ENCODE results near the gene RUFY2.
"Not testable (repeated sequence)": the region's sequence is repeated elsewhere in the genome, so short reads cannot be mapped to it uniquely, and the experiment has no call there.

The RUFY2 gene

DNA sequence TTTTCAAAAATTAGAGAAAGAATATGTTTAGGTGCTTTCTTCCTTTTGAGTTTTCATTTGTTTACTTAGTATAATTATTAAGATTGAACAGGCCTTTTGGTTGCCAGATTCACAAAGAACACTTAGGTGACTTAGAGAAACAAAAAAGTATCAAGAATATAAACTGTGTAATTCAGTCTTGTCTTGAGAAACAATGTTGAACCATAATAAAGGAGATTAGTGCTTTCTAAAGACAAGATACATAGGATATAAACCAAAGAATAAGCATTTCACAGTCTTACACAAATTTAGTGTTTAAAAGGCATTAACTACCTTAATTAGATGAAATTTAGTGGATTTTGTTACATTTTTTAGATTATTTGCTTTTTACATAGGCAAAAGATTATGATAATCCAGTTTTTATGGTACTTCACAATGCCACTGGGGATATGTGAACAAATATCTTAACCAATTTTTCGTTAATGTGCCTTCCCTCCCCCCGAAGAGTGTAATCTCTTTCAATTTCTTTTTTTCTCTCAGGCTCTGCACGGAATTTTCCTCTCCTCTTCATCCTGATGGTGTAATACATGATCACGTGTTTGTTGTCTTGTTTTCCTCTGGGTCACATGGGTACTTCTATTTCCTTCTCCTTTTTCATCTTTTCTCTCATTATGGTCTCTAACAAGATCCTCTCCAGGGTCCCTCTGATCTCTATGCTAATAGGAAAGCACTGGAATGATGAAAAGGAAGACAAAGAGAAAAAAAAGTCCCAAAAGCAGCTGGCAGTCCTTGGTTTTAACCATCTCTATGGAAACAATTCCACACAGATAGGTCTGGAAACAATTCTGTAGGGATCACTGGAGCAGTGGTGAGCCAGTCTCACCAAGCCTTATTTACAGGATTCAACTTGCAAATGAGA lies 78.9 kb downstream of the RUFY2 start:
- DNase-seq (ENCODE audit: low spot score): peak; percentile 19

DNA sequence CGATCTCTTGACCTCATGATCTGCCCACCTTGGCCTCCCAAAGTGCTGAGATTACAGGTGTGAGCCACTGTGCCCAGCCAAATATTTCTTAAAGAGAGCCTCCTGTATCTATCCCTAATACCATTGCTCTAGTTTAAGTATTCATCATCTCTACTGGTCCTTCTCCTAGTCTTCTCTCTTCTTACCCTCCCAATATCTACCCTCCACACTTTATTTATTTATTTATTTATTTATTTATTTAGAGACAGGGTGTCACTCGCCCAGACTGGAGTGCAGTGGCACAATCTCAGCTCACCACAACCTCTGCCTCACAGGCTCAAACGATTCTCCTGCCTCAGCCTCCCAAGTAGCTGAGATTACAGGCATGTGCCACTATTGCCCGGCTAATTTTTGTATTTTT lies 82.7 kb downstream of the RUFY2 start:
- not testable (repeated sequence) for DNase-seq (ENCODE audit: low spot score)

DNA sequence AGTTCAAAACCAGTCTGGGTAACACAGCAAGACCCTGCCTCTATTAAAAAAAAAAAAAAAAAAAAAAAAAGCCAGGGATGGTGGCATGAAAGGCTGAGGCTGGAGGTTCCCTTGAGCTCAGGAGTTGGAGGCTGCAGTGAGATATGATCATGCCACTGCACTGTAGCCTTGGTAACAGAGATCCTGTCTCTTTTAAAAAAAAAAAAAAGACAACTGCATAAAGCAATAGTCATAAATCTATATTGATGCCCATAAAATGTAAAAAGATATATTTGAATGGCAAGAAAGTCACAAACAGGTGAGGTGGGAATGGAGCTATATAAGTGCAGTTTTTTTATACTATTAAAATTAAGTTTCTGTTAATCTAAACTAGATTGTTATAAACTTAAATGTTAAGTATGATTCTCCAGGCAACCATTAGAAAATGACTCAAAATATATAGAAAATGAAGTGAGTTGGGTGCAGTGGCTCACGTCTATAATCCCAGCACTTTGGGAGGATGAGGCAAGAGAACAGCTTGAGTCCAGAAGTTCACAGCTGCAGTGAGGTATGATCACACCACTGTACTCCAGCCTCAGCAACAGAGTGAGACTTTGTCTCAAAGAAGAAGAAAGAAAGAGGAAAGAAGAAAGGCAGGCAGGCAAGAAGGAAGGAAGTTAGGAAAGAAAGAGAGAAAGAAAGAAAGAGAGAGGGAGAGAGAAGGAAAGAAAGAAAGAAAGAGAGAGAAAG lies 88.6 kb downstream of the RUFY2 start:
- DNase-seq (ENCODE audit: low spot score): no peak

DNA sequence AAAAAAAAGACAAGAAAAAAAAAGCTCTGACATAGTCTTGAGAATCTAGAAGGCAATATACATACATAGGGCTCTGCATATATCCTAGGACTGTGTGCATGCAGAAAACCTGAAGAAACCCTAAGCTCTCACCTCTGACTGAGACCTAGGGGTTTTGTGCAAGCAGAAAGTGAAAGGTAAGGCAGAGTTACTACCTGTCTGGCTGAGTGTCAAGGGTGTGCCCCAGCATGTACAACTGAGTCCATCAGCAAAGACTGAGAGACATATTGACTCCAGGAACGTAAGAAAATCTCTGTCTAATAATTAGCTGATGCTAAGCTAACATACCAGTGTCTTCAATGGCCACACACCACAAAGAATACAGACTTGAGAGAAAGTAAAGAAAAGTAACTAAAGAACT lies 91.5 kb downstream of the RUFY2 start:
- no peak for DNase-seq (ENCODE audit: low spot score)

DNA sequence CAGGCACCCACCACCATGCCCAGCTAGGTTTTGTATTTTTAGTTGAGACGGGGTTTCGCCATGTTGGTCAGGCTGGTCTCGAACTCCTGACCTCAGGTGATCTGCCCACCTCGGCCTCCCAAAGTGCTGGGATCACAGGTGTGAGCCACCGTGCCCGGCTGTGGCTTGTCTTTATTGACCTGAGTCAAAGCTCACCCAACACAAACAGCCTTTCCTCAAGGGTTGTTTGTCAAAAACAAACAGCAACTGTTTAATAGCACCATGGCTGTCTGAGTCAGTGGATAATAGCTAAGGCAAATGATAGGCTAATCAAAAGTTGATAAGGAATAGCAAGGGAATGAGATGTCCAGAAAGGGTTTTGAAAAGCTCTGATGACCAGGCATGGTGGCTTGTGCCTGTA lies 92.1 kb downstream of the RUFY2 start:
- not testable (repeated sequence) for DNase-seq (ENCODE audit: low spot score)

DNA sequence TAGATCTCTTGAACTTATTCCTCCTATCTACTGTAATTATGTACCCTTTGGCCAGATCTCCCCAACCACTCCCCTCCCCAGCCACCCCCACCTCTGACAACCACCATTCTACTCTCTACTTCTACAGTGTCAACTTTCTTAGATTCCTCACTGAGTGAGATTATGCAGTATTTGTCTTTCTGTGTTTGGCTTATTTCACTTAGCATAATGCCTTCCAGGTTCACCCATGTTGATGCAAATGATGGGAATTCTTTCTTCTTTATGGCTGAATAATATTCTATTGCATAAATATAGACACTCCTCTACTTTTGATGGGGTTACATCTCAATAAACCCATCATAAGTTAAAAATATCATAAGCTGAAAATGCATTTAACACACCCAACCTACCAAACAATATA lies 96.5 kb downstream of the RUFY2 start:
- DNase-seq (ENCODE audit: low spot score): no peak

DNA sequence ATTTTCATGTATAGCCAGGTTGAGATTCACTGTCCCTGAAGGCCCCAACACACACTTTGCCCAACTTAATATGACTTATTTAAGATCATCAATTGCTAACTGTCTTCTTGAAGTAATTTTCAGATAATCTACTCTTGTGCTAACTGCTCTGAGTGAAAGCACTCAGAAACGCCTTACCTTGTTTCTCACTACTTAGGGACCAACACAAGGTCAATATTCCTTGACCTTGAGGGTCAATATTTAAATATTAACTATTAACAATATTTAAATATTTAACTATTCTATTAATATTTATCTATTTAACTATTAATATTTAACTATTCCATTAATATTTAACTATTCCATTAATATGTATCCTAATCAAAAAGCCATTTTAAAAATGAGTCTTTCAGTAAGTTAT lies 101.2 kb downstream of the RUFY2 start:
- no peak for DNase-seq (ENCODE audit: low spot score)

DNA sequence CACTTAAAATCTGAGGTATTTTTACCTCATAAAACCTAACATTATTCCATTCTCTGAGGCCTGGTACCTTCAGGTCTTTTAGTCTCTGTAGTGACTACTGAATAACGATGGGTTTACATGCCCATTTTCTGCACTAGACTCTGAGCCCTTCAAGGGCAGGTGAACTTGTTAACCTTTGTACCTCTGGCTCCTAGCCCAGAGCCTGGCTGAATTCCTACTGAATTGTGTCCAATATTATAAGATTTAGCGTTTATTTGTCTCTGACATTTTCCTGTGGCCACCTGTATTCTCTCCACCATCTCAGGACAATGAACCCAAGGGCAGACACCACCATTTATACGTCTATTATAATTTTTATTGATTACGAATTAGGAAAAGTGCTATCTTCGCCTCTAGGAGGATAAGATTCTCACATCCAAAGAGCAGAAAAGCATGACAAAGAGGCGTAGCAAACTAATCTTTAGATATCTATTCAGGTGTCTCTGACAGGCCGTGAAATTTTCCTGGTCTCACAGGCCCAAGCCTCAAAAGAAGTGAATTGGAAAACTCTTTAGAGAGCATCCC lies 103.1 kb downstream of the RUFY2 start:
- no peak for DNase-seq (ENCODE audit: low spot score)

DNA sequence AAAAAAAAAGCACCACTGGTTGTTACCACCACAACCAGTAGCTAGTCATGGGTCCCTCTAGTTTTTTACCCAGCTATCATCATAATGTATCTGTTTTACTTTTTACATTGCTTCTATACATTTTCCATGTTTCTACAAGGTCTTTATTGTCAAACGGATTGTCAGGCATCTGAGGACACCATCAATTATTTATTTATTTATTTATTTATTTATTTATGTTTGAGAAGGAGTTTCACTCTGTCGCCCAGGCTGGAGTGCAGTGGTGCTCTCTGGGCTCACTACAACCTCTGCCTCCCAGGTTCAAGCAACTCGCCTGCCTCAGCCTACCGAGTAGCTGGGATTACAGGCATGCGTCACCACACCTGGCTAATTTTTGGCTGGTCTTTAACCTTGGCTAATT lies 104.2 kb downstream of the RUFY2 start:
- DNase-seq (ENCODE audit: low spot score): no peak

DNA sequence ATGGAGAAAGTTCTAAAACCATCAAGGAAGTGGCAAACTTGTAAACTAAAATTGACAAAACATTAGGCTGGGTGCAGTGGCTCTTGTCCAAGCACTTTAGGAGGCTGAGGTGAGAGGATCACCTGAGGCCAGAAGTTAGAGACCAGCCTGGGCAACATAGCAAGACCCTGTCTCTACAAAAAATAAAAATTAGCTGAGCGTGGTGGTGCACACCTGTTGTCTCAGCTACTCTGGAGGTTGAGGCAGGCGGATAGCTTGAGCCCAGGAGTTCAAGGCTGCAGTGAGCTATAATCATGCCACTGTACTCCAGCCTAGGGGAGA lies 104.6 kb downstream of the RUFY2 start:
- DNase-seq (ENCODE audit: low spot score): no peak

DNA sequence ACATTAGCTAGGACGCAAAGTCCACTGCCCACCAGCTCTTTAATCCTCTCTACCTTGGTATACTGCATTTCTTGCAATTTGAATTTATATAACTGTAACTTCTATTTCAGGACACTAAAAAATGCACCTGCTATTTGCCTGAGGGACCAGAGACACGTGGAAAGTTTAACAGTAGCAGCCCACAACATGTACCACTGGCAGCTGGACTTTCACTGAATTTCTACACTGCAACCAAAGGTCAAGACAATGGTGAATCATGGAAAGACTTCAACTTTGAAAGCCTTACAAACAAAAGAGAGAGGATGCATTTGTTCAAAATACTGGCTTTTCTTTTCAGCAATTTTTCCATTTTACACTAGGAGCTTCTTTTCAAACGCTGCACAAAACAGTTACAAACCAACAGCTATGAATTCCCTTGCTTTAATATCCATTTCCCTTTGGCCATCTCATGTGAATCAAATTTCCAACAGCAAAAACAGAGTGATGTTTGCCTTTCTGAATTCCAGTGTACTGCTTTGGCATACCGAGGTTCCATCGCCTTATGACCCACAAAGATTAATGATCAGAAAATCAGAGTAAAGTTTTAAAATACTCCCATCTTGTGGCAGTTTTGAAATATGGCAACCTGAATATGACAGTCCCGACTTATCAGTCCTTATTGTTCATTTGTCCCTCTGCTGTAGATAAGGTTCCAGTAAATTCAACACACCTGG lies 105.1 kb downstream of the RUFY2 start:
- DNase-seq (ENCODE audit: low spot score): peak; percentile 48

DNA sequence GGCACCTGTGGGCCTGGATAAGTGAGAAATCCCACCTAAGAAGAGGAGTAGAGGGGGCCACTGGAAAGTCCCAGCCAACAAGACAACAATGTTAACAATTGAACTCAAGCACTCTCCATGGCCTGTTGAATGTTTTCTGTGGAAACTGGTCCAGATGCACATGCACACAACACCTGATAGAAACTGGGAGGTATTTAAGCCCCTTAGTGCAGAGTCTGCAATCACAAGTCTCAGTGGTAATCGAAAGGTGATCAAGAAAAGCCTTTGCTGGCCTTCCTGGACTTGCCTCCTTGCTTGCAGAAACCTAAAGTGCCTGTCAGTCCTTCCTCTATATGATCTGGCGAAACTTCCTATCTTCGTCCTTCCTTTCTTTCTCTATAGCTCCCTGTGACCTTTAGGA lies 105.8 kb downstream of the RUFY2 start:
- DNase-seq (ENCODE audit: low spot score): peak; percentile 12

DNA sequence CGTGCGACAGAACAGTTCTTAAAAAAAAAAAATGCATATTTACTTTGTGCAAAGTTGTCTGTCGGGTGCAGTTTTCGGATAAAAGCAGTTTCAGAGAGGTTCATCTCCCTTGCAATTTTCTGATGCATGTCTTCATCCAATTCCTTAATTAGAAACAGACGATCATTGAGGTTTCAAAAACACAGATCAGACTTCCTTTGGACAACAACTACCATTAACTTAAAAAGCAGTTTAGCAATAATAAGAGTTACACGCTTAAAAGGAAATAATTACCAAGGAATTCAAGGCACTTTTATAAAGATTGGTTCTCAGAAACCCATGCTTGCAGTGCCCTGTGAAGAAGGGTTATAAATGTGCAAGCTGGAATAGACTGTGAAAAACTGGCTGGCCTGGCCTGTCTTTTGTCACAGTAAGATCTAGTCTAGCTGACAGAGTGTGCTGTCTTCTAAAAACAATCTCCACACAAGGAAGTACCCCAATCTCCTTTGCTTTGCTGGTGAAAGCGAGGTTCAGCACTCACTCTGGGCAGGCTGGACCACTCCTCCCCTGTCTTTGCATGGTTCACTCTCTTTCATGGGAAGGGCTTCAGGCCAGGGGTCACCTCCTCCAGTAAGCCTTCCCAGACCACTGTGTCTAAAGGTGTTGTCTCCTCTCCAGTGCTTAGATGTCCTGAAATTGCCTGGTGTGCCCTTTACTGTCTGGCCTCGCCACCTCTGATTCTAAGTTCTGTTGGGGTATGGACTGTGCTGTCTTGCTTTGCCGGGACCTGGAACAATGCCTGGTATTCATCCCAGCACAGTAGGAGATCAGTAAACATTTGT lies 110.0 kb downstream of the RUFY2 start:
- no peak for DNase-seq (ENCODE audit: low spot score)

All from germinal center (tissue), 1 donor.